Measurements from ENCODE around the gene SLC38A5. TPM values are rescaled to one million over a fixed set of nuclear protein-coding genes. Genes with fewer than 3 reads are reported as not detected.
A peak's percentile ranks its signal among the peaks of the same experiment; 100 is the strongest.

SLC38A5 gene
- total RNA-seq, 1 donor from 2014 or later: 2.6 TPM

- Mint-ChIP-seq H3K4me1 (ENCODE audit: low read depth) (peaks cover 19% of the 10 kb centered on the region), H3K9me3 (ENCODE audit: low read depth) (peaks cover 2% of the 10 kb centered on the region), H3K4me3 (ENCODE audit: unreplicated experiment) (no peak overlapping the region), H3K27me3 (ENCODE audit: low read depth) (no peaks in the 10 kb centered on the region), H3K36me3 (ENCODE audit: low read depth) (no peaks in the 10 kb centered on the region), H3K27ac (ENCODE audit: unreplicated experiment) (no peak overlapping the region)
- DNase-seq (ENCODE audit: low spot score): no peak
- no peak for TF ChIP-seq CTCF (IDR thresholded peaks at IDR 0.05)
Measured at GRCh38 chrX:48471504-48471903, 1.4 kb upstream of the SLC38A5 start.

GRCh38 chrX:48470833-48471118 lies 716 bp upstream of the SLC38A5 start:
- Mint-ChIP-seq H3K4me1 (ENCODE audit: low read depth) (peaks cover 20% of the 10 kb centered on the region), H3K27me3 (ENCODE audit: low read depth) (no peaks in the 10 kb centered on the region), H3K4me3 (ENCODE audit: unreplicated experiment) (no peak overlapping the region), H3K27ac (ENCODE audit: unreplicated experiment) (no peak overlapping the region), H3K36me3 (ENCODE audit: low read depth) (no peaks in the 10 kb centered on the region), H3K9me3 (ENCODE audit: low read depth) (peaks cover 2% of the 10 kb centered on the region)
- TF ChIP-seq CTCF (IDR thresholded peaks at IDR 0.05): no peak
- DNase-seq (ENCODE audit: low spot score): no peak

- H3K4me1 Mint-ChIP-seq (ENCODE audit: low read depth): peaks cover 27% of the 10 kb centered on the region
- H3K27me3 Mint-ChIP-seq (ENCODE audit: low read depth): no peaks in the 10 kb centered on the region
- no peak for TF ChIP-seq CTCF (IDR thresholded peaks at IDR 0.05)
- H3K9me3 Mint-ChIP-seq (ENCODE audit: low read depth): peaks cover 2% of the 10 kb centered on the region
- DNase-seq (ENCODE audit: low spot score): no peak
- H3K36me3 Mint-ChIP-seq (ENCODE audit: low read depth): no peaks in the 10 kb centered on the region
- H3K27ac Mint-ChIP-seq (ENCODE audit: unreplicated experiment): peak overlapping the region; percentile 18
- H3K4me3 Mint-ChIP-seq (ENCODE audit: unreplicated experiment): no peak overlapping the region
Measured at GRCh38 chrX:48468693-48469691, 1.1 kb downstream of the SLC38A5 start.

GRCh38 chrX:48468247-48468671 lies 1.8 kb downstream of the SLC38A5 start:
- H3K9me3 Mint-ChIP-seq (ENCODE audit: low read depth): peaks cover 2% of the 10 kb centered on the region
- H3K4me1 Mint-ChIP-seq (ENCODE audit: low read depth): peaks cover 23% of the 10 kb centered on the region
- no peak for TF ChIP-seq CTCF (IDR thresholded peaks at IDR 0.05)
- no peak for DNase-seq (ENCODE audit: low spot score)
- H3K27ac Mint-ChIP-seq (ENCODE audit: unreplicated experiment): no peak overlapping the region
- H3K4me3 Mint-ChIP-seq (ENCODE audit: unreplicated experiment): peak overlapping the region; percentile 47
- no peaks in the 10 kb centered on the region for H3K27me3 Mint-ChIP-seq (ENCODE audit: low read depth)
- H3K36me3 Mint-ChIP-seq (ENCODE audit: low read depth): no peaks in the 10 kb centered on the region

- peaks cover 3% of the 10 kb centered on the region for H3K36me3 Mint-ChIP-seq (ENCODE audit: low read depth)
- no peak for DNase-seq (ENCODE audit: low spot score)
- H3K4me1 Mint-ChIP-seq (ENCODE audit: low read depth): peaks cover 16% of the 10 kb centered on the region
- H3K9me3 Mint-ChIP-seq (ENCODE audit: low read depth): peaks cover 2% of the 10 kb centered on the region
- no peak overlapping the region for H3K4me3 Mint-ChIP-seq (ENCODE audit: unreplicated experiment)
- TF ChIP-seq CTCF (IDR thresholded peaks at IDR 0.05): no peak
- H3K27ac Mint-ChIP-seq (ENCODE audit: unreplicated experiment): no peak overlapping the region
- no peaks in the 10 kb centered on the region for H3K27me3 Mint-ChIP-seq (ENCODE audit: low read depth)
Measured at GRCh38 chrX:48467281-48467761, 2.7 kb downstream of the SLC38A5 start.

Data from chondrocyte (in vitro differentiated cells).